K562 (cell line): ENCODE data around the gene KIF26B.

Source experiments
- FOXK1 ChIP-seq: sonication (generic); formaldehyde crosslinking; IDR thresholded peaks from 2 replicates; pipeline ENCODE4 v1.8.0; 2022; ENCODE audit warnings: missing genetic modification reagents, mild to moderate bottlenecking, borderline replicate concordance
- HDAC6 ChIP-seq: IDR thresholded peaks from 2 replicates; pipeline ENCODE4 v1.6.1; 2012; ENCODE audit warnings: low read depth, mild to moderate bottlenecking, control low read depth, inconsistent platforms, low read length, moderate library complexity
- MAZ ChIP-seq, 2 experiments: fragments of 450-650 bp in 1 of 2; sonication (generic) in 1 of 2; formaldehyde crosslinking; IDR thresholded peaks in 1 of 2; conservative IDR thresholded peaks in 1 of 2; 2 replicates each; pipeline versions ENCODE4 v1.4.0 to v1.5.0; 2020; ENCODE audit warnings: mild to moderate bottlenecking in 1 of 2, missing genetic modification reagents in 1 of 2
- SMAD4 ChIP-seq: fragments of 250-450 bp; sonication (Bioruptor Pico); conservative IDR thresholded peaks from 2 replicates; pipeline ENCODE4 v1.8.0; 2021; ENCODE audit warnings: inconsistent platforms, mild to moderate bottlenecking, moderate library complexity
- SP1 ChIP-seq: sonication (generic); formaldehyde crosslinking; IDR thresholded peaks from 2 replicates; pipeline ENCODE4 v1.8.1; 2022; ENCODE audit warnings: mild to moderate bottlenecking, missing genetic modification reagents
- WHSC1 ChIP-seq: IDR thresholded peaks from one replicate; pipeline ENCODE4 v1.6.1; 2012; ENCODE audit warnings: low read length, control low read depth, inconsistent platforms
- ZNF253 ChIP-seq: fragments of 250-450 bp; sonication (Bioruptor Pico); conservative IDR thresholded peaks from 2 replicates; pipeline ENCODE4 v1.6.1; 2021; ENCODE audit warnings: mild to moderate bottlenecking
- TF ChIP-seq, protein P1 (sequence below): fragments of 450-650 bp; formaldehyde crosslinking; IDR thresholded peaks from 2 replicates; pipeline ENCODE4 v1.4.0; 2020; ENCODE audit warnings: mild to moderate bottlenecking, mixed read lengths

DNA sequence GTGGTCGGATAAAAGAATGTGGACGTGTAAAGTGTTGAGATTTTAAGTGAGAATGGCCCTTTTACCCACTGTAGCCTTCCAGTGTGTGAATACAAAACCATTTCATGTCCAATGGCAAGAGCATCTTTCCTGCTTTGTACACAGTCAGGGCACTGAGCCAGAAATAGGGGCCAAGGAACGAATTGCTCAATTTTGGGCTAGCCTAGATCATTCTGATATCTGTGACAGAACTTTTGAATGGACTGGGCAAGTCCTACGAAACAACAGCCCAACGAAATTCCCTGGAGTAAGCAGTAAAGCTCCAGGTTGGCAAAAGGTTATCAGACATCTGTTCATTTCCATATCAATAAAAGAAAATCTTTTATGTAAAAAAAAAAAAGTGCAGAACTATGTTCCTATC, 5.5 kb downstream of the KIF26B start:
- TF ChIP-seq, protein P1, sequence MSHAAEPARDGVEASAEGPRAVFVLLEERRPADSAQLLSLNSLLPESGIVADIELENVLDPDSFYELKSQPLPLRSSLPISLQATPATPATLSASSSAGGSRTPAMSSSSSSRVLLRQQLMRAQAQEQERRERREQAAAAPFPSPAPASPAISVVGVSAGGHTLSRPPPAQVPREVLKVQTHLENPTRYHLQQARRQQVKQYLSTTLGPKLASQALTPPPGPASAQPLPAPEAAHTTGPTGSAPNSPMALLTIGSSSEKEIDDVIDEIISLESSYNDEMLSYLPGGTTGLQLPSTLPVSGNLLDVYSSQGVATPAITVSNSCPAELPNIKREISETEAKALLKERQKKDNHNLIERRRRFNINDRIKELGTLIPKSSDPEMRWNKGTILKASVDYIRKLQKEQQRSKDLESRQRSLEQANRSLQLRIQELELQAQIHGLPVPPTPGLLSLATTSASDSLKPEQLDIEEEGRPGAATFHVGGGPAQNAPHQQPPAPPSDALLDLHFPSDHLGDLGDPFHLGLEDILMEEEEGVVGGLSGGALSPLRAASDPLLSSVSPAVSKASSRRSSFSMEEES (CRISPR knock-in tag), result no peak
- TF ChIP-seq SP1 (no peak), ZNF253 (no peak), WHSC1 (no peak), HDAC6 (no peak), SMAD4 (CRISPR knock-in tag) (no peak), FOXK1 (CRISPR knock-in tag) (no peak), MAZ (CRISPR knock-in tag; conservative IDR thresholded peaks at IDR 0.05 in 1 of 2, IDR thresholded peaks at IDR 0.05 in 1 of 2) (no peak)
